A549 treated with RU486 at 1 μM for 4 hours (cell line): ENCODE results near the gene ATP2B1. TPM values are rescaled to one million over a fixed set of nuclear protein-coding genes. Genes with fewer than 3 reads are reported as not detected.

ENCODE experiments used
- total RNA-seq: library from RNA; stranded (reverse); fragments of 200-300 nt; extraction: Qiagen RNA extraction; gene quantifications from 5 replicates; pipeline ENCODE4 v1.2.3, GENCODE V29; 2022; ENCODE audit warnings: low read depth

Gene ATP2B1
- total RNA-seq, result 58.0 to 82.3 TPM (median 66.5 TPM) in 5 replicates

DNA sequence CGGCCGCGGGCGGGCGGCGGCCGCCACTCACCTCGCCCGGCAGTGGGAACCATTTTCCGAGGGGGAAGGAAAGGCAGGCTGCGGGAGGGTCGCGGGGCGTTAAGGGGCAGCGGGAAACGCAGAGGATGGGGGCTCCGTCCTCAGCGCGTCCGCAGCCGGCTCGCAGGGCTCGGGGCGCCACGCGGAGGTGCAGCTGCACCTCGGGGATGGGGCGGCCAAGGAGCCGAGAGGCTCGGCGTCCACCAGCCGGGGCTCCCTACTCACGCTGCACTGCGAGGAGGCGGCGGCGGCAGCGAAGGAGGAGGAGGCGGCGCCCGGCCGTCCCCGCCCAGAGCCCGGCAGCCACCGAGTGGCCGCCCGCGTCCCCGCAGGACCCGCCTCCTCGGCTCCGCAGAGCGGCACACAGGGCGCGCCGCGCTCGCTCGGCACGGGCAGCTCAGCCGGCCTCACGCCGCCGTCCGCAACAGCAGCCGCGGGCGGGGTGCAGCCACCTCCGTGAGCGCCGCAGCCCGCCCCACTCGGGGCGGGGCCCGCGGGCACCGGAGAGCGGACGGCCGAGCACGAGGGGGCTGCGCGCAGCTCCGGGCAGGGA lies at the start of gene ATP2B1:
TSS of gene ATP2B1 (minus strand) at position 274 of the 592 bp plus-strand sequence. CDS start 52,952 bp downstream, outside the sequence.

Other genes with a start within 250 kb of the ATP2B1 start
- 2.9 to 6.9 TPM (median 6.2 TPM) in 5 replicates for gene GALNT4, start 184.0 kb downstream of the ATP2B1 start, total RNA-seq
- gene POC1B, start 182.8 kb downstream of the ATP2B1 start, total RNA-seq, result 9.9 to 14.6 TPM (median 13.3 TPM) in 5 replicates